Activated T-helper 1 cell treated with Interleukin-2 at 50 U/mL for 16 hours (primary cell): ENCODE measurements around the gene SOAT2.
"Not testable (repeated sequence)": the region's sequence is repeated elsewhere in the genome, so short reads cannot be mapped to it uniquely, and the experiment has no call there.

Experiments used
- DNase-seq: peaks from one replicate; pipeline ENCODE4 v3.0.0-alpha.2; 2020; ENCODE audit warnings: low read depth

SOAT2 gene

DNA sequence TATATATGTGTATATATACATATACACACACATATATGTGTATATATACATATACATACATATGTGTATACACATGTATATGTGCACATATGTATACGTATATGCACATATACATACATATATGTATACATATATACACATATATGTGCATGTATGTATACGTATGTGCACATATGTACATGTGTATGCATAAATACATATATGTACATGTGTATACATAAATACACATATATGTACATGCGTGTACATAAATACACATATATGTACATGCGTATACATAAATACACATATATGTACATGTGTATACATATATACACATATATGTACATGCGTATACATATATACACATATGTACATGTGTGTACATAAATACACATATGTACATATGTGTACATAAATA lies 43.9 kb downstream of the SOAT2 start:
- DNase-seq: no peak

DNA sequence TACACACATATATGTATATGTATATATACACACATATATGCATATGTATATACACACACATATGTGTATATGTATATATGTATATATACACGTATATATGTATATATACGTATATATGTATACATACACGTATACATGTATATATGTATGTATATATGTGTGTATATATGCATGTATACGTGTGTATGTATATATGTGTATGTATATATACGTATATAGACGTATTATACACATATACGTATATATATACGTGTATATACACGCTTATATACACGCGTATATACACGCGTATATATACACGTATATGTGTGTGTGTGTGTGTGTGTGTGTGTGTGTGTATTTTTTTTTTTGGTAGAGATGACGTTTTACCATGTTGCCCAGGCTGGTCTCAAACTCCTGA lies 44.4 kb downstream of the SOAT2 start:
- no peak for DNase-seq

DNA sequence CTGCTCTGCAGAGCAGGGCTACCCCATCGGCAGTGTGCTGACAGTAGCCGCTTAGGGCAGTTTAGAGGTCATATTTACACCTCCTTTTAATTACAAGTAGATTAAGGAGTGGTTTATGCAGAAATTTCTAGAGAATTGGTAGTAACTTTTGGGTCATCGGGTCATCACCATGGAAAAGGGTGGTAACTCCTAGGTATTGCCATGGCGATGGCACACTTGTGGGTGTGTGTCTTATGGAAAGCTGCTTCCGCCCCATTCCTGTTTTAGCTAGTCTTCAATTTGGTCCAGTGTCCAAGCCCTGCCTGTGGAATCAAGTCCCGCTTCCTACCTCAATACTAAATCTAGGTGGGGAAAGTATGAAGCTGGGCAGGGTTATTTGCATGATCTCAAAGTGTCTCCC lies 47.8 kb downstream of the SOAT2 start:
- no peak for DNase-seq

DNA sequence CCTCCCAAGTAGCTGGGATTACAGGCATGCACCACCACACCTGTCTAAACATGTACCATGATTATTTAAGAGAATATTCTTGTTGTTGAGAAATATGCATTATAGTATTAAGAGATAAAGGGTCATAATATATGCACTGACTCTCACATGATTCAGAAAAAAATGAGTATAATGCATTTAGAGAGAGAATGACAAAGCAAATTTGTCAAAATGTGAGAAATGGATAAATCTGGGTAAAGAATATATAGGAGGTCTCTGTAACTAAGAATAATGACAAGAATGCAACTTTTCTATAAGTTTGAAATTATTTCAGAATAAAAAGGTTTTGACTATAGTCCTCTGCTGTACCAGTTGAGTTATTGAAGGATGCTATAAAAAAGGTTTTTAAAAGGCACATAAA lies 49.1 kb downstream of the SOAT2 start:
- no peak for DNase-seq

DNA sequence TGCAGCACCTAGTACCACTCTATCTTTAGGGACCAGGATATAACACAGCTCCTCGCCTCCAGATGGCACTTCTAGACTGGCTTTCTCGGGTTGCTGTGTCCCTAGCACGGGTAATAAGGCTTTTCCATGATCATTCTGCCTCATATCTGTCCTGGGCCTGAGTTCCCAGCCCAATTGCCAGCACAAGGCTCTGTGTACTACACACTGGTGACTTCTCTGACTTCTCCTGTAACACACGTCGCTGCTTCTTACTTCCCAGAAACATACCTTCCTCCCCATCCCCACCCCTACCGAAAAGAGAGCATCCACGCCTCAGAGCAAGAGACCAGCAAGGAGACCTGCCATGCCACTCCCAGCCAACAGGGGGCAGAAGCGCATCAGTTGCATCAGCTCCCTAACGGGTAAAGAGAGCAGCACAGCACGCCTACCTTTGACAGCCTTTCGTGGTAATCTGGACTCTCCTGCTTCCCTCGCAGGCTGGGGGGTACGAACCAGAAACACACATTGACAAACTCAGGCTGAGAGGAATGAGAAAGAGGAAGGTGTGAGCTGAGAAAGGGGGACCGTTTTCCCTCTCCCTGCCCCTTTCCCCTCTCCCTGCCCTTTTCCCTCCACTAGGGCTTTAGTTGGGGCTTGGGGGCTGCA lies 56.0 kb downstream of the SOAT2 start:
- peak; percentile 75 for DNase-seq

DNA sequence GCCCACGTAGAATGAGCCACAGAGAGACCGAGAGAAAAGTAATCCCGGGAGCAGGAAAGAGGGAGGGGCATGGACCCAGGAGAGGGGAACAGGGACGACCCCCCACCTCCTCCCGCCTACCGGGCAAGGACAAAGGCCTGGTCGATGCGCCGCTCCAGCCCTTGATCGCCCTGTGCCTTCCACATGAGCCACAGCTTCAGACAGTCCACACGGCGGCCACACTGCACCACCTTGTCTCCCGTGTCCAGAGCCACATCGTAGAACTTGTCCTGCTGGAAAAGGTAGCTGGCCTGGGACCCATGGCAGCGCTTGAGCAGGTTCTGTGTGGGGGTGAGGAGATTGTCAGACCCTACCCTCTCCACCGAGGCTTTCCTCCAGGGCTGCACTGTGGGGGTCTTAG lies 56.7 kb downstream of the SOAT2 start:
- DNase-seq: no peak

DNA sequence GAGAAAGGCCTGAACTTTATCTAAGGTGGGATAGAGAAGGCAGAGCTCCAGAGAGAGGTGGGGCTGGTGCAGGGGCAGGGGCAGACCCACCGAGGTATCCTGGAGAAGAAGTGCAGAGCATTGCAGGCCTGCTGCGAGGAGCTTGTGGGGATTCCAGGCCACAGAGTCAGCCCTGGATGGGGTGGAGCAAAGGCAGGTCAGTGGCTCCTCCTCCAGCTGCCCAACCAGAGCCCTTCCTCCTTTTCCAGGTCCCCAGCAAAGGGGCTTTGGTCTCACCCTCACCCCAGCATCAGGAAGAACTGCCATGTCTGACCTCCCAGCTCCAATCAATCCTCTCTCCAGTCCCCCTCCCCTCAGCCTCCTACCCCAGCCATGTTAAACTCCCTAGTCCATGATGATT lies 57.4 kb downstream of the SOAT2 start:
- DNase-seq: no peak

DNA sequence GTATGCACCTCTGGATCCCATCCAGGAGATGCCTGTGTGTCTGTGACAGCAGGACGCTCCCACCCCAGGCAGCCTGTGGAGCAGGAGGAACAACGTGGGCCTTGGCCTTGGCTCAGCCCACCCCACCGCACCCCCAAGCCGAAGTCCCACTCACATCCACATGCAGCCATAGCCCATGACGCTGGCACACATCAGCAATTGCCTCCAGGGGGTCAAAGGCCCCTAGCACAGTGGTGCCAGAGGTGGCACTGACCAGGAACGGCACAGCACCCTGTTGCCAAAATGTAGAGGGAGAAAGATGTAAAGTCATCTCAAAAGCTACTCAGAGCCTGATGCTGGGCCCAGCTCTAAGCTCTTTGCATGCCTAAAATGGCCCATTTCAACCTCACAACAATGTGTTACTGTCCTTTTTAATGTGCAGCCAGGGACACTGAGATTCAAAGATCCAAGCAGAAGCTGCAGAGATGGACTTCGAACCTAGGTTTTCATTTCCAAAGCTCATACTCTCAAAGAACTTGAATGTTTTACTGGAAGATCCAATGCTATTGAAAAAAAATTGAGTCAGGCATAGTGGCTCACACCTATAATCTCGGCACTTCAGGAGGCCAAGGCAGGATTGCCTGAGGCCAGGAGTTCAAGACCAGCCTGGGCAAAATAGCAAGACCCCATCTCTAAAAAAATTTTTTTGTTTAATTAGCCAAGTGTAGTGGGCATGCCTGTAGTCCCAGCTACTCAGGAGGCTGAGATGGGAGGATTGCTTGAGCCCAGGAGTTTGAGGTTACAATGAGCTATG lies 58.0 kb downstream of the SOAT2 start:
- DNase-seq: no peak

DNA sequence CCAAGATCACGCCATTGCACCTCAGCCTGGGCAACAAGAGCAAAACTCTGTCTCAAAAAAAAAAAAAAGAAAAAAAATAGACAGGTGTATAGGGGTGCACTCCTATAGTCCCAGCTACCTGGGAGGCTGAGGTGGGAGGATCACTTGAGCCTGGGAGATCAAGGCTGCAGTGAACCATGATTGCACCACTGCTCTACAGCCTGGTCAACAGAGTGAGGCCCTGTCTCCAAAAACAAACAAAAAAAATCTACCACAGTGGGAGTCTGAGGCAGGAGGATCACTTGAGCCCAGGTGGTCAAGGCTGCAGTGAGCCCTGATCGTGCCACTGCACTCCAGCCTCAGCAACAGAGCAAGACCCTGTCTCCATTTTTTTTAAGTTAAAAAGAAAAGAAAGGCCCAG lies 59.7 kb downstream of the SOAT2 start:
- DNase-seq: not testable (repeated sequence)

DNA sequence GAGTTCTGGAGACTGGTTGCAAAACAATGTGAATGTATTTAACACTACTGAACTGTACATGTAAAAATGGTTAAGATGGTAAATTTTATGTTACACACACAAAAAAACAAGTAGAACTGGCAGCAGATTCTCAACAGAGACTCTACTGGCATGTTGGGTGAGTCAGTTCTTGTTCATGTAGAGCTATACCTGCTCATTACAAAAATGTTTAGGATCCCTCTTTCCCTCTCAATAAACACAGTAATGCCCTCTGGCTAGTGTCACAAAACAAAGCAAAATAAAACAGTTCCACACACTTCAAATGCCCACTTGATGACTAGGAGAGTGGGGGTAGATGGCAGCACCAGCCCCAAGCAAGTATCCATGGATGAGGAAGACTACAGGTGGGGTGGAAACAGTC lies 63.6 kb downstream of the SOAT2 start:
- DNase-seq: no peak

DNA sequence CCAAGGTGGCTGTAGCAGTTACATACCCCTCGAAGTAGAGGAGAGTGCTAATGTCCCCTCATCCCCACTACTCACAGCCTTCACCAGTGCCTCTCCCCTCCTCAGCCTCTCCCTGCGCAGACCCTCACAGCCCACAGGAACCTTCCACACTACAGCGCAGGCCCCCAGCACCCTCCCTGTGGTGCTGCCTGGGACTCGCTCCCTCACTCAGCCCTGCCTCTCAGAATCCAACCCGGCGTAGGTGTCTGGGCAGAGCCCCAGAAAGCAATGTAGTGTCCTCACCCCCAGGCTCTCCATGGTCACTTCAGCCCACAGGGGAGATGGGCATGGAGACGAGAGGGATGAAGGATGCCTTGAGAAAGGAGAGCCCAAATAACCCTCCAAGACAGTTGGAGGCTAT lies 66.4 kb downstream of the SOAT2 start:
- no peak for DNase-seq

DNA sequence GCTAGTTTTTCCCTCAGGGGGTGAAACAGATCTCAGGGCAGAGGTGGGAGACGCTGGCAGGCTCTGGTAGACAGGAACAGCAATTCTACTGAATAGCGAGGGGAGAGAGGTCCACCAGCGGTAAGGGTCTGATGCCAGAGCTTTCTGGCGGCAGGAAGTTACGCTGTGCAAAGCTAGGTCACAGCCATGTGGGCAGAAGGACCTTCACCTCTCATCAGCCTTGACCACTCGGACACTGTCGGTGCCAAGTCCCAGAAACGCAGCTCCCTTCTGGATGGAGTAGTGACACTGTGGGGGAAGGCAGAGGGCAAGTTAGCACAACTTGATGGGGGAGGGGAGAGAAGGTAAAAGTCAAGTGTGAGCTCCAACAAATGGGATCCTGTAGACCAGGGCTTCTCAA lies 66.9 kb downstream of the SOAT2 start:
- DNase-seq: no peak

DNA sequence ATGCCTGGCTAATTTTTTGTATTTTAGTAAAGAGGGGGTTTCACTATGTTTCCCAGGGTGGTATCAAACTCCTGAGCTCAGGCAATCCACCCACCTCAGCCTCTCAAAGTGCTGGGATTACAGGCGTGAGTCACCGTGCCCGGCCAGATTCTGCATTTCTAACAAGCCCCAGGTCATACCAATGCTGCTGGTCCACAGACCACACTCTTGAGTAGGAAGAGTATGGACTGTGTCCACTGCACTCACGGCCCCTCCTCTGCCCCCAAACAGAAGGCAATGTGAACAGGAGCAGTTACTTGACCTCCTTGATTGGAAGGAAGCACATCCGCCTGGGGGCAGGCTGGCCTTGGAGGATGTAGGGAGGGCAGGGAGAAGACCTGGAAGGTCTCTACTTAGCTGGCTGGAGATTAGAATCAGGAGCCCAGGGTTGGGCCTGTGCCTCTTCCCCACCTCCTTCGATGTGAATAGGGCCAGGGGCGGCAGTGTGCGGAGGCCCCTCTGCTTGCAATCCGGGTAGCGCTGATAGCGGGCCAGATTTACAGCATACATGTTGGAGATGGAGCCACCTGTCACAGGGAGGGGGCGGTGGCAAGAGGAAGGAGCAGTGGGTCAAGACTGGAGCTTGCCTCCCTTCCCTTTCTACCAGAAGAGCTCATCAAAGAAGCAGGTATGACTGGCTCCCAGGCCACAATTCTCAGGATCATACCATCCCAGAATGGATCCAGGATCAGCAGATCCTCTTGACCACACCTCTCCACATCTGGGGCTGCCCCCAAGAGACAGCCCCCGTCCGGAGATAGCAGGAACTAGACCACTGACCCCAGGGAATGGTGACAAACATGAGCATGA lies 67.8 kb downstream of the SOAT2 start:
- DNase-seq: no peak

DNA sequence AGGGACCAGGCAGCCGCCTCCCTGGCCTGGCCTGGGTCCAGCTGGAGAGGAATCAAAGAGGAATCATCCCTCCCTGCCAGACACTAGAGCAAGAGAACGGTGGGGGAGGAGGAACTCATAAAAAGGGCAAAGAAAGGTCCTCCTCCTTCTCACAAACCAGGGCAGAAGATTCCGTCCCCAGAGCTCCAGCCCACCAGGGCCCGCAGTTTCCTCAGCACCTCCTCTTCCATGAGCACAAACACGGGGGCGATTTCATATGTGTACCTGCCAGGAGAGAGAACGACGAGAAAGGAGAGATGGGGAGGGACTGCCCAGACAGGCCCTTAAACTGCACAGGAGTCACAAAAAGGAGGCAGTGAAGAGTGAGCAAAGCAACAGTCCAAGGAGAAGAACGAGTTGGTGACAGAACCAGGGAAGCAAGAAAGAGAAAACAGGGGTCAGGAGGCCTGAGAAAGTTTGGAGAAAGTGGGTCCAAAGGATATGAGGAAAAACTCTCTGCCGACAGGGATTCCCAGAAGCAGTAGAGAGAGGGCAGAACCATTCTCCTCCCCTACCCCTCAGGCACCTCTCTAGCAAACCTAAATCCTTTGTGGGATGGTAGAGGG lies 68.5 kb downstream of the SOAT2 start:
- DNase-seq: no peak

DNA sequence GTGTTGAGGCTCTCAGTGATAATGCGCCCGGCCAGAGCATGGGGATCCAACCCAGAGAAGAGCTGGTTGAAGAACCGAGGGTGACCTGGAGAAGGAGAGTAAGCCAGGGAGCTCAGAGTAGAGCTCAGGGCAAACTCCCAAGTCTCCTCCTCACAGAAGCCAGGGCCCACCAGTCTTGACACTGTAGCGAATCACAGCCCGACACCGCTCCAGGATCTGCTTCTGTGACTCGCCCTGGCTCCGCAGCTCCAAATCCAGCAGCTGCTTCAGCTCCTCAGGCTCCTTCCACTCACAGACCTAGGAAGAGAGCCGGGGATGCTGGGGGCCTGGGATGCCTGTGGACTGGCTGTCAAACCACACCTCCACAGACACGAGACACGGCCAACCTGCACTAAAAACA lies 69.1 kb downstream of the SOAT2 start:
- no peak for DNase-seq

DNA sequence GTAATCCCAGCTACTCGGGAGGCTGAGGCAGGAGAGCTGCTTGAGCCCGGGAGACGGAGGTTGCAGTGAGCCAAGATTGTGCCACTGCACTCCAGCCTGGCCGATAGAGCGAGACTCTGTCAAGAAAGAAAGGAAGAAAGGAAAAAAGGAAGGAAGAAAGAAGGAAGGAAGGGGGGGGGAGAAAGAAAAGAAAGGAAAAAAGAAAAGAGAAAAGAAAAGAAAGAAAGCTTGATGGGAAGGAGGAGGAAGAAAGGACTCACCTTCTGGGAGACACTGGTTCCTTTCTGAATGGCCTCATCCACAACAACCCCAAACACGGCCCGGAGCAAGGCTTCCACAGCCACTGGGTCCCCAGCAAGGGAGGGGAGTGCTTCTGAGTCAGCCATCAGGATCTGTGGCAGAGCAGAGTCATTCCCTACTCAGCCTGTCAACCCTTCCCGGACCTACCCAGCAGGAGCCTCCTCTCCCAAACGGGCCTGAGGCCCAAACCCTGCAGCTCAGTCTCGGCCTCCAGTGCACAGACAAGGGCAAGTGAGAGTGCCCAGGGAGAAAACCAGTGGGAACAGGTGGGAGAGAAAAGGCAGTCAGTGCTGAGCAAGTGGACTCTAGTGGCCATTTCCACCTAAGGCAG lies 69.9 kb downstream of the SOAT2 start:
- no peak for DNase-seq
